Hair follicular keratinocyte (primary cell): ENCODE data around the gene OR14J1. TPM values are rescaled to one million over a fixed set of nuclear protein-coding genes. Genes with fewer than 3 reads are reported as not detected.

ENCODE experiments used
- total RNA-seq: library from RNA; depleted of rRNA; stranded (reverse); fragments of >200 nt; gene quantifications from 2 replicates; pipeline ENCODE4 v1.2.3, GENCODE V29; 2015

The OR14J1 gene
- total RNA-seq: not detected in 2 replicates

GRCh38 chr6:29301316-29301715 lies at the start of gene OR14J1:
Gene OR14J1, plus strand, starts transcription at chr6:29301701. Its CDS starts 4,989 bp downstream, at chr6:29306690.

Other genes with a start within 250 kb of the OR14J1 start
- not detected in 2 replicates for gene OR2B3, start 214.4 kb upstream of the OR14J1 start, total RNA-seq
- gene OR2J1, start 202.2 kb upstream of the OR14J1 start, total RNA-seq: not detected in 2 replicates
- not detected in 2 replicates for gene OR2J3, start 193.6 kb upstream of the OR14J1 start, total RNA-seq
- not detected in 2 replicates for gene OR2J2, start 130.8 kb upstream of the OR14J1 start, total RNA-seq
- gene OR5V1, start 67.2 kb downstream of the OR14J1 start, total RNA-seq: not detected in 2 replicates
- not detected in 2 replicates for gene OR12D3, start 73.6 kb downstream of the OR14J1 start, total RNA-seq
- not detected in 2 replicates for gene OR12D2, start 93.9 kb downstream of the OR14J1 start, total RNA-seq
- gene OR12D1, start 113.2 kb downstream of the OR14J1 start, total RNA-seq: not detected in 2 replicates
- not detected in 2 replicates for gene OR10C1, start 137.6 kb downstream of the OR14J1 start, total RNA-seq
- not detected in 2 replicates for gene OR11A1, start 155.4 kb downstream of the OR14J1 start, total RNA-seq
- gene OR2H1, start 155.5 kb downstream of the OR14J1 start, total RNA-seq: not detected in 2 replicates
- not detected in 2 replicates for gene MAS1L, start 186.3 kb downstream of the OR14J1 start, total RNA-seq